Transverse colon (tissue), 4 donors: ENCODE data around the gene HEG1.
A peak's percentile ranks its signal among the peaks of the same experiment; 100 is the strongest.

Experiments
- CTCF ChIP-seq, 5 experiments: fragments of 200-600 bp in 3 of 5; fragments of 450-650 bp in 2 of 5; sonication (generic) in 3 of 5; IDR thresholded peaks; 1 replicate in 2 of 5; 2 replicates in 3 of 5; pipeline ENCODE4 v1.5.1; 2016 to 2017; ENCODE audit warnings: antibody characterized with exemption in 5 of 5, inconsistent platforms in 3 of 5, mild to moderate bottlenecking in 2 of 5, moderate library complexity in 1 of 5
- EP300 ChIP-seq: sonication (generic); formaldehyde crosslinking; IDR thresholded peaks from one replicate; pipeline ENCODE4 v1.6.1; 2017; ENCODE audit warnings: antibody characterized with exemption, low read depth
- POLR2A ChIP-seq: fragments of 450-650 bp; IDR thresholded peaks from one replicate; pipeline ENCODE4 v1.6.1; 2016; ENCODE audit warnings: antibody characterized with exemption, mild to moderate bottlenecking, moderate library complexity
- POLR2AphosphoS5 ChIP-seq, 3 donors: sonication (generic); formaldehyde crosslinking; IDR thresholded peaks; one replicate each; pipeline ENCODE4 v1.6.1; 2016; ENCODE audit warnings: antibody characterized with exemption in 3 of 3

DNA sequence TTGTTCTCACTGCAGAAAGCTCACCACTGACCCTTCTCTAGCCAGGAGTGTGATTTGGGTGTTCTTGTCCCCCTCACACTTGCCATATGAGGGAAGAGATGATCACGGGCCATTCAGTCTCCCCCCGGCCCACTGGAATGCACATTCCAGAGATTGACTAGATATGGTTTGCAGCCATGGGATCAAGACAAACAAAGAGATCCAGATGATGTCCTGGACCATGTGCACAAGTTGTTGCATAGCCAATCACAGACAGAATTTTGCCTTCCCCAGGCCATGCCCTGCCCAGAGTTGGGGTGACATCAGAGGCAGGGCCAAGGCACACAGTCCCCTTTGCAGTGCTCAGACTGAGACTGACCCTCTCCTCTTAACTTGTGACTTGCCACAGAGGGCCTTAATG lies 136.0 kb downstream of the HEG1 start:
- TF ChIP-seq EP300 (no peak), POLR2A (no peak), CTCF (IDR thresholded peaks at IDR 0.05) (no peak), POLR2AphosphoS5 (IDR thresholded peaks at IDR 0.05) (peak in 1 of 3 donors; percentile 24)
